H1 (cell line): ENCODE measurements around the gene CEP128. TPM values are rescaled to one million over a fixed set of nuclear protein-coding genes. Genes with fewer than 3 reads are reported as not detected.

Source experiments
- CBX8 ChIP-seq: fragments of 300-800, 300-1000 bp; sonication (generic); IDR thresholded peaks from 2 replicates; pipeline ENCODE4 v1.7.1; 2016; ENCODE audit warnings: low read depth, low read length, borderline replicate concordance
- CEBPB ChIP-seq: IDR thresholded peaks from 2 replicates; pipeline ENCODE4 v1.6.1; 2012; ENCODE audit warnings: low read depth, low read length
- CTCF ChIP-seq, 3 experiments: IDR thresholded peaks; 1 replicate in 2 of 3; 2 replicates in 1 of 3; pipeline versions ENCODE4 v1.5.1 to v1.6.1; 2011; ENCODE audit warnings: low read length in 3 of 3, mild to moderate bottlenecking in 3 of 3, inconsistent platforms in 2 of 3, low read depth in 1 of 3, moderate library complexity in 1 of 3; ENCODE audit not compliant: insufficient read depth in 1 of 3; ENCODE audit errors: control extremely low read depth in 1 of 3
- HDAC2 ChIP-seq, 2 experiments: fragments of 300-600 bp in 1 of 2; sonication (generic) in 1 of 2; IDR thresholded peaks; 2 replicates each; pipeline ENCODE4 v1.6.1; 2011 to 2012; ENCODE audit warnings: low read depth in 2 of 2, low read length in 2 of 2, mild to moderate bottlenecking in 2 of 2, moderate library complexity in 2 of 2, borderline replicate concordance in 1 of 2, inconsistent platforms in 1 of 2
- SIRT6 ChIP-seq: IDR thresholded peaks from one replicate; pipeline ENCODE4 v1.7.1; 2012; ENCODE audit warnings: low read length, inconsistent platforms
- SP2 ChIP-seq: IDR thresholded peaks from 2 replicates; pipeline ENCODE4 v1.6.1; 2012; ENCODE audit warnings: mild to moderate bottlenecking, low read length, inconsistent platforms
- TAF7 ChIP-seq: optimal IDR thresholded peaks from 2 replicates; pipeline ENCODE3; 2011; ENCODE audit warnings: low read depth, mild to moderate bottlenecking, inconsistent platforms, low read length, moderate library complexity, borderline replicate concordance
- polyA plus RNA-seq, 7 experiments: library from polyadenylated mRNA; depleted of rRNA in 3 of 7; stranded (reverse) in 5 of 7; unstranded in 2 of 7; fragments of >200 nt in 5 of 7; fragments of 200-250 nt in 2 of 7; gene quantifications; 1 replicate in 5 of 7; 2 replicates in 1 of 7; 4 replicates in 1 of 7; pipeline versions ENCODE4 v1.2.1 to v1.2.3, GENCODE V29; 2011 to 2013; ENCODE audit warnings: missing spikeins in 2 of 7, mixed read lengths in 2 of 7
- total RNA-seq: library from RNA; stranded (reverse); fragmentation: NEBNext Ultra II Directional; extraction: Animal tissue kit (Norgen Biotek cat#: 25700); gene quantifications from 2 replicates; pipeline ENCODE4 v1.2.1, GENCODE V29; 2021

CEP128 gene
- total and polyA plus RNA-seq, 2 of the 8 experiments (the other 6 are each of a cell fraction or from before 2014, with no cell fraction given) = 1.9 to 17.0 TPM

- TF ChIP-seq CTCF (IDR thresholded peaks at IDR 0.05; ENCODE audit: control extremely low read depth in 1 of 3, insufficient read depth in 1 of 3, low read depth in 1 of 3, low read length in 3 of 3) = no peak
- TF ChIP-seq CBX8 = no peak
- no peak for TF ChIP-seq HDAC2 (IDR thresholded peaks at IDR 0.05; ENCODE audit: borderline replicate concordance in 1 of 2, low read depth in 2 of 2, low read length in 2 of 2)
- no peak for TF ChIP-seq SP2
- no peak for TF ChIP-seq TAF7
- TF ChIP-seq SIRT6 = no peak
- TF ChIP-seq CEBPB = no peak
Measured at GRCh38 chr14:80653956-80654355, 287.6 kb downstream of the CEP128 start (continued).
